Stomach (tissue), 9 donors: ENCODE measurements around the gene SLC25A45. TPM values are rescaled to one million over a fixed set of nuclear protein-coding genes. Genes with fewer than 3 reads are reported as not detected.

ENCODE experiments used
- DNase-seq, 2 donors: peaks; one replicate each; pipeline versions ENCODE4 v3.0.0 to v3.0.0-alpha.2; 2013 to 2019
- H3K27ac ChIP-seq, 5 donors: fragments of 200-600 bp in 4 of 5; sonication (generic) in 4 of 5; one replicate each; pipeline ENCODE4 v1.5.1; 2013 to 2019; ENCODE audit warnings: mild to moderate bottlenecking in 1 of 5, moderate library complexity in 1 of 5
- H3K27me3 ChIP-seq, 3 donors: fragments of 200-600 bp; sonication (generic); one replicate each; pipeline ENCODE4 v1.5.1; 2017 to 2019; ENCODE audit warnings: mixed run types in 1 of 3
- H3K36me3 ChIP-seq, 4 donors: fragments of 200-600 bp; sonication (generic); 1 replicate in 3 of 4; 2 replicates in 1 of 4; pipeline ENCODE4 v1.5.1; 2016 to 2019
- H3K4me1 ChIP-seq, 4 donors: fragments of 200-600 bp; sonication (generic); one replicate each; pipeline ENCODE4 v1.5.1; 2016 to 2019
- H3K4me3 ChIP-seq, 4 donors: fragments of 200-600 bp; sonication (generic) in 3 of 4; one replicate each; pipeline ENCODE4 v1.5.1; 2016 to 2019; ENCODE audit warnings: mild to moderate bottlenecking in 1 of 4
- H3K9me3 ChIP-seq, 4 donors: fragments of 200-600 bp; sonication (generic); one replicate each; pipeline ENCODE4 v1.5.1; 2016 to 2019
- EP300 ChIP-seq: sonication (generic); formaldehyde crosslinking; IDR thresholded peaks from one replicate; pipeline ENCODE4 v1.6.1; 2017; ENCODE audit warnings: antibody characterized with exemption
- POLR2A ChIP-seq, 4 donors: fragments of 450-650 bp; IDR thresholded peaks; one replicate each; pipeline ENCODE4 v1.6.1; 2016; ENCODE audit warnings: antibody characterized with exemption in 4 of 4, control low read depth in 2 of 4, mild to moderate bottlenecking in 1 of 4, moderate library complexity in 1 of 4
- POLR2AphosphoS5 ChIP-seq, 3 donors: sonication (generic); formaldehyde crosslinking; IDR thresholded peaks; one replicate each; pipeline ENCODE4 v1.6.1; 2016; ENCODE audit warnings: antibody characterized with exemption in 3 of 3
- WGBS, 5 donors: extraction: QIAGEN DNeasy Blood & Tissue Kit in 3 of 5; methylation state at CpG; one replicate each; pipeline versions ENCODE4 v1.1.5 to v1.1.7; 2013 to 2018; 5-methylcytosine and 5-hydroxymethylcytosine counted together
- intact Hi-C: fragments of 100-400 bp; cut with DNase I; formaldehyde crosslinking; loops from one replicate; pipeline ENCODE4 v1.15.1; 2023; ENCODE audit warnings: low total_unique reads
- polyA plus RNA-seq, 3 donors: library from polyadenylated mRNA; stranded (reverse); fragments of 200-250 nt; gene quantifications; one replicate each; pipeline ENCODE4 v1.2.3, GENCODE V29; 2013
- total RNA-seq, 5 donors: library from RNA; depleted of rRNA; stranded (reverse); fragments of >200 nt; gene quantifications; one replicate each; pipeline versions ENCODE4 v1.1.0 to v1.2.3, GENCODE V29; 2014 to 2016
- TF ChIP-seq, protein P1 (sequence below), 7 experiments: fragments of 450-650 bp in 4 of 7; fragments of 200-600 bp in 3 of 7; sonication (generic) in 3 of 7; IDR thresholded peaks; one replicate each; pipeline ENCODE4 v1.5.1; 2016 to 2019; ENCODE audit warnings: antibody characterized with exemption in 7 of 7, control low read depth in 2 of 7, mild to moderate bottlenecking in 1 of 7
- donor health status: healthy with polysubstance abuse.
- donor health status: Bipolar disorder and iron deficiency.
- donor health status: healthy.

Gene SLC25A45
- total and polyA plus RNA-seq, 8 donors = 1.2 to 101 (median 2.7) TPM

- Histone ChIP-seq H3K9me3 (no peaks in the 10 kb centered on the region), H3K27ac (peak overlapping the region; percentile 98 to 100 (median 99)), H3K27me3 (no peaks in the 10 kb centered on the region), H3K36me3 (peaks cover 14 to 41% (median 17%) of the 10 kb centered on the region in 4 donors), H3K4me1 (peaks cover 28 to 57% (median 49%) of the 10 kb centered on the region in 4 donors), H3K4me3 (peak overlapping the region; percentile 81 to 92 (median 86))
- DNase-seq = peak; percentile 99
- TF ChIP-seq POLR2AphosphoS5 (IDR thresholded peaks at IDR 0.05) (peak; percentile 97 to 100 (median 99)), POLR2A (IDR thresholded peaks at IDR 0.05) (peak in 2 of 4 donors; percentile 40 to 42), EP300 (peak; percentile 93)
- TF ChIP-seq, protein P1, sequence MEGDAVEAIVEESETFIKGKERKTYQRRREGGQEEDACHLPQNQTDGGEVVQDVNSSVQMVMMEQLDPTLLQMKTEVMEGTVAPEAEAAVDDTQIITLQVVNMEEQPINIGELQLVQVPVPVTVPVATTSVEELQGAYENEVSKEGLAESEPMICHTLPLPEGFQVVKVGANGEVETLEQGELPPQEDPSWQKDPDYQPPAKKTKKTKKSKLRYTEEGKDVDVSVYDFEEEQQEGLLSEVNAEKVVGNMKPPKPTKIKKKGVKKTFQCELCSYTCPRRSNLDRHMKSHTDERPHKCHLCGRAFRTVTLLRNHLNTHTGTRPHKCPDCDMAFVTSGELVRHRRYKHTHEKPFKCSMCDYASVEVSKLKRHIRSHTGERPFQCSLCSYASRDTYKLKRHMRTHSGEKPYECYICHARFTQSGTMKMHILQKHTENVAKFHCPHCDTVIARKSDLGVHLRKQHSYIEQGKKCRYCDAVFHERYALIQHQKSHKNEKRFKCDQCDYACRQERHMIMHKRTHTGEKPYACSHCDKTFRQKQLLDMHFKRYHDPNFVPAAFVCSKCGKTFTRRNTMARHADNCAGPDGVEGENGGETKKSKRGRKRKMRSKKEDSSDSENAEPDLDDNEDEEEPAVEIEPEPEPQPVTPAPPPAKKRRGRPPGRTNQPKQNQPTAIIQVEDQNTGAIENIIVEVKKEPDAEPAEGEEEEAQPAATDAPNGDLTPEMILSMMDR (IDR thresholded peaks at IDR 0.05) = no peak
- whole genome bisulfite sequencing, 5 donors = 0 to 2% (median 0%) methylated on average over 17 to 68 of the region's 68 CpGs
- intact Hi-C loops = no loop called here
These were observed 39.6 kb upstream of the SLC25A45 start for GRCh38 chr11:65421794-65422632.

DNA sequence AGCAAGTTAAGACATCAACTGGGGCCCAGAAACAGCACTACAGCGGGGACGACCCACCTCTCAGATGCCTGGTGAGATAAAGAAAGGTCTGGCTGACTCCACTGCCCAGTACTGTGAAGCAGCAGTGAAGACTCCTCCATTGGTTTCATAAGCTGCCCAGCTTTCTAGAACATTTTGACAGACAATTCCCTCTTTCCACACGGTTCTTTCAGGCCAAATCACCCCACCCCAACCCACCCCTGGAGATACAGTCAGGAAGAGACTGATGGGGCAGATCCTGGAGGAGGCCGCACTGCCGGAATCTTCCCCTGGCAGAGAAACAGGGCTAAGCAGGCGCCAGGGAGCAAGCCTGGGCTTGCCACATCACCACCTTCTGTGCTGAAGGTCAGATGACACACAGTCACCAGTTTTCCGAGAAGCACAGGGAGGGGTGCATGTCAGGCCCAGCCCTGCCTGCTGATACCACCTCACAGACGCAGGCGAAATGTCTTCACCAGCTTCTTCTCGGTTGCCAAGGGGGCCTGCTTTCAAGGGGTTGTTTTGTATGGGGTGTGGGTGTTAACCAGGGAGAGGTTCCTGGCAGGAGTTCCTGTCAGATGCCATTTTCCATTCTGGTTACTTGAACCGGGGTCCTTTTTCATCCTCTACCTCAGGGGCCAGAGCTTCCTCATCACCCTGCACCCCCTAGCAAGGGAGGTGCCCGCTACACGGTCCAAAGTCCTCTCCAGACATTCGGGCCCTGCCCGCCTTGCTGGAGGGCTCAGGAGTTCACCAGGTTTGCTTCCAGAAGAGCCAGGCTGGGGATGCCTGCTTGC, 38.7 kb upstream of the SLC25A45 start:
- TF ChIP-seq POLR2AphosphoS5 (IDR thresholded peaks at IDR 0.05) (peak; percentile 99 to 100 (median 100)), POLR2A (IDR thresholded peaks at IDR 0.05) (no peak), EP300 (peak; percentile 98)
- TF ChIP-seq, protein P1 (IDR thresholded peaks at IDR 0.05) = no peak
- no peaks in the 10 kb centered on the region for H3K9me3 ChIP-seq
- no peaks in the 10 kb centered on the region for H3K27me3 ChIP-seq
- H3K4me1 ChIP-seq = peaks cover 34 to 57% (median 50%) of the 10 kb centered on the region in 4 donors
- intact Hi-C loops = no loop called here
- peak overlapping the region; percentile 98 to 100 (median 99) for H3K27ac ChIP-seq
- peaks cover 9 to 32% (median 11%) of the 10 kb centered on the region in 4 donors for H3K36me3 ChIP-seq
- peak; percentile 94 to 96 for DNase-seq
- 3 to 6% (median 5%) methylated on average over 10 to 15 of the region's 15 CpGs for WGBS, 5 donors
- peak overlapping the region; percentile 81 to 92 (median 86) for H3K4me3 ChIP-seq

DNA sequence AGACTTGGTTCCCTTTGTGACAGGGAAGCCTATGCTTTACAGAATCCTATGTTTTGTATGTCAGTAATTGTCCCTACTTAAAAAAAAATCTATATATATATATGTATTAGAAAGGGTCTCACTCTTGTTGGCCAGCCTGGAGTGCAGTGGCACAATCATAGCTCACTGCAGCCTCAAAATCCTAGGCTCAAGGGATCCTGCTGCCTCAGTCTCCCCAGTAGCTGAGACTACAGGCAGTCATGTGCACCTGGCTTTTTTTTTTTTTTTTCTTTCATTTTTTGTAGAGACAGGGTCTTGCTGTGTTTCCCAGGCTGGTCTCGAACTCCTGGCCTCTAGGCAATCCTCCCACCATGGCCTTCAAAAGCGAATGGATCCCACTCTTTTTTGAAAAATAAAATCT, 38.1 kb upstream of the SLC25A45 start:
- peak in 1 of 2 donors; percentile 21 for DNase-seq
- H3K36me3 ChIP-seq = peaks cover 5 to 26% (median 10%) of the 10 kb centered on the region in 4 donors
- H3K27me3 ChIP-seq = no peaks in the 10 kb centered on the region
- peak overlapping the region; percentile 98 to 100 (median 99) for H3K27ac ChIP-seq
- no peaks in the 10 kb centered on the region for H3K9me3 ChIP-seq
- H3K4me3 ChIP-seq = peak overlapping the region; percentile 81 to 92 (median 86)
- TF ChIP-seq POLR2AphosphoS5 (IDR thresholded peaks at IDR 0.05) (no peak), POLR2A (IDR thresholded peaks at IDR 0.05) (no peak), EP300 (no peak)
- TF ChIP-seq, protein P1 (IDR thresholded peaks at IDR 0.05) = no peak
- H3K4me1 ChIP-seq = peaks cover 41 to 64% (median 56%) of the 10 kb centered on the region in 4 donors
- 62 to 79% (median 77%) methylated on average over 2 of the region's 2 CpGs for WGBS, 5 donors
- intact Hi-C loops = no loop called here
